Spleen (tissue), 7 donors: ENCODE measurements around the gene TUBA8.

Experiments used
- CTCF ChIP-seq, 11 experiments: fragments of 200-600 bp in 7 of 11; fragments of 450-650 bp in 4 of 11; sonication (generic) in 4 of 11; IDR thresholded peaks in 8 of 11; conservative IDR thresholded peaks in 3 of 11; 1 replicate in 7 of 11; 2 replicates in 4 of 11; pipeline versions ENCODE4 v1.4.0 to v1.8.0; 2016 to 2021; ENCODE audit warnings: antibody characterized with exemption in 11 of 11, inconsistent platforms in 4 of 11, mild to moderate bottlenecking in 1 of 11
- POLR2A ChIP-seq, 3 donors: fragments of 450-650 bp; IDR thresholded peaks; one replicate each; pipeline ENCODE4 v1.5.1; 2017; ENCODE audit warnings: antibody characterized with exemption in 3 of 3, mild to moderate bottlenecking in 1 of 3
- POLR2AphosphoS5 ChIP-seq, 3 donors: sonication (generic); formaldehyde crosslinking; IDR thresholded peaks; one replicate each; pipeline ENCODE4 v1.5.1; 2017; ENCODE audit warnings: antibody characterized with exemption in 3 of 3
- donor health status: DM: no; HTN: no; CAD: no; lungs with moderate emphysema.
- donor health status: DM: no; HTN: no; CAD: no.
- donor health status: DM: no; HTN: no; CAD: no.

- TF ChIP-seq POLR2A (IDR thresholded peaks at IDR 0.05), result no peak
- TF ChIP-seq CTCF (IDR thresholded peaks at IDR 0.05 in 8 of 11, conservative IDR thresholded peaks at IDR 0.05 in 3 of 11), result no peak
- no peak for TF ChIP-seq POLR2AphosphoS5 (IDR thresholded peaks at IDR 0.05)
Measured at GRCh38 chr22:18064636-18065035, 46.0 kb upstream of the TUBA8 start.
